ENCODE data around the gene GRID2IP. TPM values are rescaled to one million over a fixed set of nuclear protein-coding genes. Genes with fewer than 3 reads are reported as not detected.

GRID2IP gene
- total RNA-seq, 3 donors from 2014 or later (not counting 1 experiment from before 2014, with no cell fraction given) = 0.39 to 0.45 (median 0.40) TPM

DNA sequence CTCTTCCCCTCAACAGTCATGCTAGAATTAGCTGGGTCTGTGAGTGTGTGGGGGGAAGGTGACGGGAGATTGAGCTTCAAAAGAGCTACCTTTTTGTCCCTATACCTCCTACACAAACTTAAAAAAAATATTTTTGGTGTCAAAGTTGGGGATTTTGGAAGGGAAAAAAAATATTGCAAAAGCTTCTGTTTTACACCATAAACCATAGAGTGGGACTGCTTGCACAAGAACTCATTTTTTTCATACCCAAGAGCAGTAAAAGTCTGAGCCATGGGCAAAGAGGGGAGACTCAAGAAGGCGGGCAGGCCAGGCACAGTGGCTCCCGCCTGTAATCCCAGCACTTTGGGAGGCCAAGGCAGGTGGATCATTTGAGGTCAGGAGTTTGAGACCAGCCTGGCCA lies 16.6 kb upstream of the GRID2IP start:
- no peak for ATAC-seq
- Mint-ChIP-seq H3K4me1 (no peaks in the 10 kb centered on the region), H3K4me3 (no peak overlapping the region), H3K27me3 (ENCODE audit: low read depth in 2 of 2) (peaks cover 5 to 8% of the 10 kb centered on the region in 2 donors), H3K36me3 (no peaks in the 10 kb centered on the region), H3K27ac (no peak overlapping the region), H3K9me3 (no peaks in the 10 kb centered on the region)
- Histone ChIP-seq H3K36me3 (ENCODE audit: control insufficient read depth, insufficient read depth, low read length) (no peaks in the 10 kb centered on the region), H3K4me3 (ENCODE audit: low read length) (no peak overlapping the region), H3K4me1 (ENCODE audit: control insufficient read depth, insufficient read depth, low read length) (no peaks in the 10 kb centered on the region), H3K9me3 (ENCODE audit: control insufficient read depth, insufficient read depth, low read length) (no peaks in the 10 kb centered on the region), H3K27me3 (ENCODE audit: control insufficient read depth, insufficient read depth, low read length) (no peaks in the 10 kb centered on the region), H3K27ac (ENCODE audit: low read length) (no peak overlapping the region)
- no peak for TF ChIP-seq CTCF (IDR thresholded peaks at IDR 0.05)
- 89% methylated on average over 2 of the region's 3 CpGs for WGBS (ENCODE audit: insufficient coverage)
- intact Hi-C loops (cut with micrococcal nuclease) = no loop called here
- DNase-seq = no peak

DNA sequence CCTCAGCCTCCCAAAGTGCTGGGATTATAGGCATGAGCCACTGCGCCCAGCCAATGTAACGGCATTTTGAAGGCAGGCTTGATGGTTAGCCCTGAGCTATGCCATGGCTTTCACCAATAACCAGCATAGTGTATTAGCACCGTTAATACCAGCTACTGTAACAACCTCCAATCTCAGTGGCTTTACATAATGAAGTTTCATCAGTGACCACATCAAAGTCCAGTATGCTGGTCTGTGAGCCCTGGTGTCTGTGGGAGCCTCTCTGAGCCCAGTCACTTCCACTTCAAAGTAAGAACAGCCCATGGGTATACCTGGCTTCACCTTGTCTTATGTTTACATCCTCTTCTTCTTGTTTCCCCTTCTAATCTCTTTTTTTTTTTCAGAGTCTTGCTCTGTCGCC lies 14.4 kb upstream of the GRID2IP start:
- peaks cover 0 to 4% of the 10 kb centered on the region in 2 donors for H3K27me3 Mint-ChIP-seq (ENCODE audit: low read depth in 2 of 2)
- H3K4me3 Mint-ChIP-seq = no peak overlapping the region
- Histone ChIP-seq H3K4me3 (ENCODE audit: low read length) (no peak overlapping the region), H3K9me3 (ENCODE audit: control insufficient read depth, insufficient read depth, low read length) (no peaks in the 10 kb centered on the region), H3K27ac (ENCODE audit: low read length) (no peak overlapping the region), H3K36me3 (ENCODE audit: control insufficient read depth, insufficient read depth, low read length) (no peaks in the 10 kb centered on the region), H3K4me1 (ENCODE audit: control insufficient read depth, insufficient read depth, low read length) (no peaks in the 10 kb centered on the region), H3K27me3 (ENCODE audit: control insufficient read depth, insufficient read depth, low read length) (no peaks in the 10 kb centered on the region)
- no peaks in the 10 kb centered on the region for H3K4me1 Mint-ChIP-seq
- intact Hi-C loops (cut with micrococcal nuclease) = no loop called here
- no peaks in the 10 kb centered on the region for H3K36me3 Mint-ChIP-seq
- no peak for TF ChIP-seq CTCF (IDR thresholded peaks at IDR 0.05)
- WGBS (ENCODE audit: insufficient coverage) = 75% methylated on average over 4 of the region's 4 CpGs
- DNase-seq = no peak
- no peaks in the 10 kb centered on the region for H3K9me3 Mint-ChIP-seq
- no peak for ATAC-seq
- no peak overlapping the region for H3K27ac Mint-ChIP-seq

GRCh38 chr7:6563936-6564770 lies 12.9 kb upstream of the GRID2IP start:
- no peak for TF ChIP-seq CTCF (IDR thresholded peaks at IDR 0.05)
- Mint-ChIP-seq H3K27me3 (ENCODE audit: low read depth in 2 of 2) (peaks cover 9 to 10% of the 10 kb centered on the region in 2 donors), H3K4me3 (no peak overlapping the region), H3K4me1 (no peaks in the 10 kb centered on the region), H3K36me3 (no peaks in the 10 kb centered on the region), H3K27ac (no peak overlapping the region), H3K9me3 (no peaks in the 10 kb centered on the region)
- intact Hi-C loops (cut with micrococcal nuclease) = no loop called here
- DNase-seq (no peak), ATAC-seq (no peak)
- H3K9me3 ChIP-seq (ENCODE audit: control insufficient read depth, insufficient read depth, low read length) = no peaks in the 10 kb centered on the region
- no peaks in the 10 kb centered on the region for H3K27me3 ChIP-seq (ENCODE audit: control insufficient read depth, insufficient read depth, low read length)
- H3K4me3 ChIP-seq (ENCODE audit: low read length) = no peak overlapping the region
- H3K36me3 ChIP-seq (ENCODE audit: control insufficient read depth, insufficient read depth, low read length) = no peaks in the 10 kb centered on the region
- no peaks in the 10 kb centered on the region for H3K4me1 ChIP-seq (ENCODE audit: control insufficient read depth, insufficient read depth, low read length)
- WGBS (ENCODE audit: insufficient coverage) = 89% methylated on average over 12 of the region's 12 CpGs
- H3K27ac ChIP-seq (ENCODE audit: low read length) = no peak overlapping the region

DNA sequence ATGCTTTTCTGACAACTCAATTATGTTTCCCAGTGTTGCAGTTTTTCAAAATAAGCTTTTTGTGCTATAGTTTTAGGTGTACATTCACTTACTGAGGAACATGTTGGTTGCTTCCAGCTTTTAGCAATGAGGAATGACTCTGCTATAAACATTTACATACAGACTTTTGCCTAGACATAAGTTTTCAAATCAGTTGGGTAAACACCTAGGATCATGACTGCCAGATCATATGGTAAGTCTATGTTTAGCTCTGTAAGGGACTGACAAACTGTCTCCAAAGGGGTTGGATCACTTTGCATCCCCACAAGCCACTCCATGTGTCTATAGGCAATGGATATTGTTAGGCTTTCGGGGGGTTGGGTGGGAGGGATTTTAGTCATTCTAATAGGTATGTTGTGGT lies 10.8 kb upstream of the GRID2IP start:
- no peak for DNase-seq

More for the DNA sequence above, 10.8 kb upstream of the GRID2IP start:
- H3K9me3 Mint-ChIP-seq = no peaks in the 10 kb centered on the region
- no peak overlapping the region for H3K27ac ChIP-seq (ENCODE audit: low read length)
- no peak for ATAC-seq
- H3K4me1 ChIP-seq (ENCODE audit: control insufficient read depth, insufficient read depth, low read length) = no peaks in the 10 kb centered on the region
- no peak for TF ChIP-seq CTCF (IDR thresholded peaks at IDR 0.05)
- H3K27ac Mint-ChIP-seq = no peak overlapping the region
- no CpG with 5 or more reads among the region's 1 CpG for WGBS (ENCODE audit: insufficient coverage)
- H3K9me3 ChIP-seq (ENCODE audit: control insufficient read depth, insufficient read depth, low read length) = no peaks in the 10 kb centered on the region
- H3K27me3 ChIP-seq (ENCODE audit: control insufficient read depth, insufficient read depth, low read length) = no peaks in the 10 kb centered on the region
- no peaks in the 10 kb centered on the region for H3K36me3 ChIP-seq (ENCODE audit: control insufficient read depth, insufficient read depth, low read length)
- no peaks in the 10 kb centered on the region for H3K36me3 Mint-ChIP-seq
- intact Hi-C loops (cut with micrococcal nuclease) = no loop called here
- peaks cover 7 to 10% of the 10 kb centered on the region in 2 donors for H3K27me3 Mint-ChIP-seq (ENCODE audit: low read depth in 2 of 2)
- H3K4me3 Mint-ChIP-seq = no peak overlapping the region
- no peak overlapping the region for H3K4me3 ChIP-seq (ENCODE audit: low read length)
- no peaks in the 10 kb centered on the region for H3K4me1 Mint-ChIP-seq

All from natural killer cell (primary cell).